ENCODE results near the gene SYCE3.

Gene SYCE3

GRCh38 chr22:50576070-50576469, 13.4 kb upstream of the SYCE3 start:
- DNase-seq (ENCODE audit: low spot score) = no peak

- no peak for DNase-seq (ENCODE audit: low spot score)
These were observed 12.8 kb upstream of the SYCE3 start for GRCh38 chr22:50575426-50575941.

GRCh38 chr22:50574383-50574755, 11.7 kb upstream of the SYCE3 start:
- no peak for DNase-seq (ENCODE audit: low spot score)

GRCh38 chr22:50573491-50574382, 11.0 kb upstream of the SYCE3 start:
- DNase-seq (ENCODE audit: low spot score) = no peak

- DNase-seq (ENCODE audit: low spot score) = no peak
These were observed 10.2 kb upstream of the SYCE3 start for GRCh38 chr22:50572965-50573364.

- DNase-seq (ENCODE audit: low spot score) = no peak
These were observed 8.8 kb upstream of the SYCE3 start for GRCh38 chr22:50571264-50572175.

GRCh38 chr22:50570861-50571260, 8.1 kb upstream of the SYCE3 start:
- DNase-seq (ENCODE audit: low spot score) = no peak

GRCh38 chr22:50569896-50570535, 7.3 kb upstream of the SYCE3 start:
- no peak for DNase-seq (ENCODE audit: low spot score)

- no peak for DNase-seq (ENCODE audit: low spot score)
These were observed 6.3 kb upstream of the SYCE3 start for GRCh38 chr22:50569041-50569459.

GRCh38 chr22:50568626-50569025, 5.9 kb upstream of the SYCE3 start:
- no peak for DNase-seq (ENCODE audit: low spot score)

GRCh38 chr22:50567721-50568252, 5.1 kb upstream of the SYCE3 start:
- no peak for DNase-seq (ENCODE audit: low spot score)

GRCh38 chr22:50564289-50564688, 1.6 kb upstream of the SYCE3 start:
- no peak for DNase-seq (ENCODE audit: low spot score)

GRCh38 chr22:50563413-50564160, 868 bp upstream of the SYCE3 start:
- DNase-seq (ENCODE audit: low spot score) = peak; percentile 30

GRCh38 chr22:50561401-50562358, 1.0 kb downstream of the SYCE3 start:
- DNase-seq (ENCODE audit: low spot score) = no peak

- no peak for DNase-seq (ENCODE audit: low spot score)
These were observed 2.7 kb downstream of the SYCE3 start for GRCh38 chr22:50560034-50560433.

- no peak for DNase-seq (ENCODE audit: low spot score)
These were observed 6.0 kb downstream of the SYCE3 start for GRCh38 chr22:50556703-50557102.

GRCh38 chr22:50553310-50553709, 9.4 kb downstream of the SYCE3 start:
- no peak for DNase-seq (ENCODE audit: low spot score)

GRCh38 chr22:50551160-50551752, 11.5 kb downstream of the SYCE3 start:
- no peak for DNase-seq (ENCODE audit: low spot score)

- DNase-seq (ENCODE audit: low spot score) = no peak
These were observed 12.3 kb downstream of the SYCE3 start for GRCh38 chr22:50550395-50550794.

All from pons (tissue), 1 donor.